Spleen (tissue), 11 donors: ENCODE measurements around the gene TROAP. TPM values are rescaled to one million over a fixed set of nuclear protein-coding genes. Genes with fewer than 3 reads are reported as not detected.
"Not testable (repeated sequence)": the region's sequence is repeated elsewhere in the genome, so short reads cannot be mapped to it uniquely, and the experiment has no call there.

ENCODE experiments used
- DNase-seq: peaks from one replicate; pipeline ENCODE4 v3.0.0-alpha.2; 2020
- H3K27ac ChIP-seq, 8 donors: fragments of 200-600 bp; sonication (generic) in 7 of 8; 1 replicate in 4 of 8; 2 replicates in 4 of 8; pipeline versions ENCODE4 v1.5.0 to v1.8.0; 2016 to 2021; ENCODE audit warnings: inconsistent platforms in 4 of 8, mild to moderate bottlenecking in 4 of 8, moderate library complexity in 1 of 8
- H3K27me3 ChIP-seq, 7 donors: fragments of 200-600 bp; sonication (generic) in 6 of 7; replicated peaks in 1 of 7; 1 replicate in 4 of 7; 2 replicates in 3 of 7; pipeline versions ENCODE4 v1.5.0 to v1.8.0; 2016 to 2021; ENCODE audit warnings: inconsistent platforms in 3 of 7, mild to moderate bottlenecking in 1 of 7
- H3K36me3 ChIP-seq, 6 donors: fragments of 200-600 bp; sonication (generic) in 5 of 6; 1 replicate in 4 of 6; 2 replicates in 2 of 6; pipeline versions ENCODE4 v1.5.0 to v1.8.0; 2016 to 2021; ENCODE audit warnings: inconsistent platforms in 2 of 6
- H3K4me1 ChIP-seq, 6 donors: fragments of 200-600 bp; sonication (generic) in 5 of 6; 1 replicate in 3 of 6; 2 replicates in 3 of 6; pipeline versions ENCODE4 v1.5.0 to v1.8.0; 2016 to 2021; ENCODE audit warnings: inconsistent platforms in 3 of 6
- H3K4me3 ChIP-seq, 8 donors: fragments of 200-600 bp; sonication (generic) in 7 of 8; 1 replicate in 4 of 8; 2 replicates in 4 of 8; pipeline versions ENCODE4 v1.5.0 to v1.8.0; 2016 to 2021; ENCODE audit warnings: inconsistent platforms in 4 of 8, mild to moderate bottlenecking in 4 of 8, moderate library complexity in 2 of 8
- H3K9me3 ChIP-seq, 8 donors: fragments of 200-600 bp; sonication (generic) in 7 of 8; 1 replicate in 4 of 8; 2 replicates in 4 of 8; pipeline versions ENCODE4 v1.5.0 to v1.8.0; 2016 to 2021; ENCODE audit warnings: inconsistent platforms in 4 of 8
- POLR2A ChIP-seq, 3 donors: fragments of 450-650 bp; IDR thresholded peaks; one replicate each; pipeline ENCODE4 v1.5.1; 2017; ENCODE audit warnings: antibody characterized with exemption in 3 of 3, mild to moderate bottlenecking in 1 of 3
- POLR2AphosphoS5 ChIP-seq, 3 donors: sonication (generic); formaldehyde crosslinking; IDR thresholded peaks; one replicate each; pipeline ENCODE4 v1.5.1; 2017; ENCODE audit warnings: antibody characterized with exemption in 3 of 3
- whole genome bisulfite sequencing, 5 donors: extraction: QIAGEN DNeasy Blood & Tissue Kit in 3 of 5; methylation state at CpG; one replicate each; pipeline versions ENCODE4 v1.1.5 to v1.1.7; 2013 to 2018; 5-methylcytosine and 5-hydroxymethylcytosine counted together
- intact Hi-C: fragments of 100-400 bp; cut with DNase I; formaldehyde crosslinking; loops from one replicate; pipeline ENCODE4 v1.15.0; 2023; ENCODE audit warnings: low total_unique reads
- polyA plus RNA-seq, 3 donors: library from polyadenylated mRNA; stranded (reverse); fragments of 200-250 nt; gene quantifications; one replicate each; pipeline ENCODE4 v1.2.1, GENCODE V29; 2013
- total RNA-seq, 7 donors: library from RNA; depleted of rRNA in 3 of 7; stranded (reverse); fragments of >200 nt in 3 of 7; fragmentation: NEBNext Ultra II Directional in 4 of 7; extraction: Animal tissue kit (Norgen Biotek cat#: 25700) in 4 of 7; gene quantifications; one replicate each; pipeline versions ENCODE4 v1.1.0 to v1.2.1, GENCODE V29; 2016 to 2021
- TF ChIP-seq, protein P1 (sequence below), 11 experiments: fragments of 200-600 bp in 7 of 11; fragments of 450-650 bp in 4 of 11; sonication (generic) in 4 of 11; IDR thresholded peaks in 8 of 11; conservative IDR thresholded peaks in 3 of 11; 1 replicate in 7 of 11; 2 replicates in 4 of 11; pipeline versions ENCODE4 v1.4.0 to v1.8.0; 2016 to 2021; ENCODE audit warnings: antibody characterized with exemption in 11 of 11, inconsistent platforms in 4 of 11, mild to moderate bottlenecking in 1 of 11
- donor health status: healthy with polysubstance abuse.
- donor health status: DM: no; HTN: no; CAD: no; lungs with moderate emphysema.
- donor health status: DM: no; HTN: no; CAD: no.
- donor health status: Bipolar disorder and iron deficiency.
- donor health status: healthy.
- donor health status: DM: no; HTN: no; CAD: no.
- donor health status: DM: yes; HTN: yes; CAD: no.

TROAP gene
- total and polyA plus RNA-seq, 10 donors, result 2.5 to 11.9 (median 4.4) TPM

DNA sequence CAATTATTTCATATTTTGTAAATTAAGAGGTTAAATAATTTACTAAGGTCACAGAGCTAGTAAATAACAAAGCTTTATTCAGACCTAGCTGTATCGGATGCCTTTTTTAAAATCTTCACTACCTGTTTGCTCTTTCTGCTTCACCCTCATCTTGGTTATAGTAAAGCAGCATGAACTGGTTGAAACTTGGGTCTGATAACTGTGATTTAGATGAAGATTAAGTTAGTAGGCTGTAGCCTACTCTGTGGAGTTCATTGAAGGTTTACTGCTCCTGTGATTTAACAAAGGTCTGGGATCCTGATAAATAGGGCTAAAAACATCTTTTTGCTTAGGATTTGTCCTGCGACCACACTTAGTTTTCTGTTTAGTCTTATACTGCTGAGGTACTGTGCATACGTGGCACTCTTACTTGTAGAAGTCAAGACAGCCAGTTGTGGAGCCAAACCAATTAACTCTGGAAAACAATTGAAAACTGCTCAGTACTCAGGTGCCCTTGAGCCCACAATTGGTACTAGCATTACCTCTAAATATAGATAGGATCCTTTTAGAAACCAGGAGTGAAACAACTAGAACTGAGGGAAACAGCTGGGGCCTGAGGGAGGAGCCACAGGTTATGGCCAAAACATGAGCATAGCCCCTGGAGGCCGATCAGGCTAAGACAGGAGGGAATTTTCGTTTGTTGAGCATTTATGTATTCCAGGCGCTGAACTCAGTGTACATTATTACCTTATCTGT, 46.5 kb downstream of the TROAP start:
- intact Hi-C loops, result no loop called here
- H3K9me3 ChIP-seq, result no peaks in the 10 kb centered on the region
- TF ChIP-seq POLR2A (IDR thresholded peaks at IDR 0.05), result no peak
- TF ChIP-seq, protein P1, sequence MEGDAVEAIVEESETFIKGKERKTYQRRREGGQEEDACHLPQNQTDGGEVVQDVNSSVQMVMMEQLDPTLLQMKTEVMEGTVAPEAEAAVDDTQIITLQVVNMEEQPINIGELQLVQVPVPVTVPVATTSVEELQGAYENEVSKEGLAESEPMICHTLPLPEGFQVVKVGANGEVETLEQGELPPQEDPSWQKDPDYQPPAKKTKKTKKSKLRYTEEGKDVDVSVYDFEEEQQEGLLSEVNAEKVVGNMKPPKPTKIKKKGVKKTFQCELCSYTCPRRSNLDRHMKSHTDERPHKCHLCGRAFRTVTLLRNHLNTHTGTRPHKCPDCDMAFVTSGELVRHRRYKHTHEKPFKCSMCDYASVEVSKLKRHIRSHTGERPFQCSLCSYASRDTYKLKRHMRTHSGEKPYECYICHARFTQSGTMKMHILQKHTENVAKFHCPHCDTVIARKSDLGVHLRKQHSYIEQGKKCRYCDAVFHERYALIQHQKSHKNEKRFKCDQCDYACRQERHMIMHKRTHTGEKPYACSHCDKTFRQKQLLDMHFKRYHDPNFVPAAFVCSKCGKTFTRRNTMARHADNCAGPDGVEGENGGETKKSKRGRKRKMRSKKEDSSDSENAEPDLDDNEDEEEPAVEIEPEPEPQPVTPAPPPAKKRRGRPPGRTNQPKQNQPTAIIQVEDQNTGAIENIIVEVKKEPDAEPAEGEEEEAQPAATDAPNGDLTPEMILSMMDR (IDR thresholded peaks at IDR 0.05 in 8 of 11, conservative IDR thresholded peaks at IDR 0.05 in 3 of 11), result peak in 7 of 11 experiments; percentile 18 to 52 (median 42)
- no peaks in the 10 kb centered on the region for H3K27me3 ChIP-seq
- H3K27ac ChIP-seq, result peak overlapping the region in 7 of 8 donors; percentile 4 to 96 (median 93)
- 32 to 51% (median 46%) methylated on average over 6 of the region's 6 CpGs for WGBS, 5 donors
- H3K36me3 ChIP-seq, result peaks cover 0 to 9% (median 0%) of the 10 kb centered on the region in 6 donors
- DNase-seq, result no peak
- peak overlapping the region in 2 of 8 donors; percentile 13 to 73 for H3K4me3 ChIP-seq
- H3K4me1 ChIP-seq, result peaks cover 13 to 50% (median 41%) of the 10 kb centered on the region in 6 donors

DNA sequence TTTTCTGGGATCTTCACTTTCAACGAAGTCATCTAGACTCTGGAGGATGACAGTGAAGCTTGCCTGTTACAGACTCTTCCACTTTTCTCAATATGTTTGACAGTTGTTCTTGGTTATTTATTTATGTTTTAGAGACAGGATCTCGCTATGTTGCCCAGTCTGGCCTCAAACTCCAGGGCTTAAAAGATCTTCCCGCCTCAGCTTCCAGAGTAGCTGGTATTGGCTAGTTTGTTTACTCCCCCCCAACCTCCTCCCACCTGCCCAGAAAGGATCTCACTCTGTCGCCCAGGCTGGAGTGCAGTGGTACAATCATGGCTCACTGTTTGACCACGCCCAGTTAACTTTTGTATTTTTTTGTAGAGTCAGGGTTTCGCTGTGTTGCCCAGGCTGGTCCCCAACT, 47.5 kb downstream of the TROAP start:
- no peaks in the 10 kb centered on the region for H3K27me3 ChIP-seq
- intact Hi-C loops, result no loop called here
- WGBS, 5 donors, result 92 to 96% (median 94%) methylated on average over 6 of the region's 6 CpGs
- no peak for DNase-seq
- H3K9me3 ChIP-seq, result no peaks in the 10 kb centered on the region
- peaks cover 0 to 9% (median 0%) of the 10 kb centered on the region in 6 donors for H3K36me3 ChIP-seq
- no peak overlapping the region for H3K4me3 ChIP-seq
- H3K4me1 ChIP-seq, result peaks cover 13 to 42% (median 37%) of the 10 kb centered on the region in 6 donors
- H3K27ac ChIP-seq, result peak overlapping the region in 5 of 8 donors; percentile 1 to 96 (median 93)
- TF ChIP-seq, protein P1 (IDR thresholded peaks at IDR 0.05 in 8 of 11, conservative IDR thresholded peaks at IDR 0.05 in 3 of 11), result no peak
- TF ChIP-seq POLR2A (IDR thresholded peaks at IDR 0.05), result no peak
- TF ChIP-seq POLR2AphosphoS5 (IDR thresholded peaks at IDR 0.05), result no peak

DNA sequence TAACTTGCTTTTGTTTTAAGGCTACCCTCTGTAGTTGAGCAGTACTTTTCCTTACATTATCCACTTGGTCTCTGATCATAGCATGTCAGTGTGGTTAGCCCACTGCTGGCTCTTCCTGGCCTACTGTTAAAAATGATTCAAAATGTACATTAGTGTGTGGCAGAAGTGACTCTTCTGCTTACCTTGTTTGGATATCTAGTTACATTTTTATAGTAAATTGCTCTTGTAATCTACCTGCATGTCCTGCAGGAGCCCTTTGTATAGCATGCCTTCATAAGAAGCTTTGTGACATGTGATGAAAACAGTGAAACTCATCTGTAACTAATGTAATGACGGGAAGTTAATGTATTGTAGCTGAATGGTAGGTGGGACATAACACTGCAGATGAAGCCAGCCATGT, 52.4 kb downstream of the TROAP start:
- peaks cover 0 to 5% (median 0%) of the 10 kb centered on the region in 6 donors for H3K4me1 ChIP-seq
- DNase-seq, result no peak
- H3K9me3 ChIP-seq, result no peaks in the 10 kb centered on the region
- TF ChIP-seq POLR2A (IDR thresholded peaks at IDR 0.05) (no peak), POLR2AphosphoS5 (IDR thresholded peaks at IDR 0.05) (no peak)
- TF ChIP-seq, protein P1 (IDR thresholded peaks at IDR 0.05 in 8 of 11, conservative IDR thresholded peaks at IDR 0.05 in 3 of 11), result no peak
- intact Hi-C loops, result no loop called here
- H3K4me3 ChIP-seq, result no peak overlapping the region
- no peak overlapping the region for H3K27ac ChIP-seq
- WGBS, 5 donors, result 89 to 97% (median 94%) methylated on average over 1 of the region's 1 CpG
- no peaks in the 10 kb centered on the region for H3K27me3 ChIP-seq
- H3K36me3 ChIP-seq, result peaks cover 0 to 9% (median 0%) of the 10 kb centered on the region in 6 donors

DNA sequence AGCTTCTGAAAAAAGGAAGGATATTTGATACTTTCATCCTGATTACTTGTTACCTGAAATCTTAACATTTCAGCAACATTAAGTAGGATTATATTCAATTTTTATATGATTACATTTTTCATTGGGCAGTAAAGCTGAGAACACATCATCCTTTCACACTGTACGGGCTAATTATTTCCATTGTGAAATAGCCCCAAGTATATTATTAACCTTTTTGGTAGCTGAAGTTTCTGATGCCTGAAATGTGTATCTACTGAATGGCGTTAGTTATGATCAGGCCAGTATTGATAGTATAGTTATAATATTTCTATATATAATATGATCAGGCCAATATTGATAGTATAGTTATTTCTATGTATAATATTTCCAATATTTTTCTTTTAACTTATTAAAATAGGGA, 54.3 kb downstream of the TROAP start:
- H3K4me1 ChIP-seq, result no peaks in the 10 kb centered on the region
- DNase-seq, result no peak
- intact Hi-C loops, result no loop called here
- TF ChIP-seq POLR2A (IDR thresholded peaks at IDR 0.05), result no peak
- TF ChIP-seq, protein P1 (IDR thresholded peaks at IDR 0.05 in 8 of 11, conservative IDR thresholded peaks at IDR 0.05 in 3 of 11), result no peak
- no peak for TF ChIP-seq POLR2AphosphoS5 (IDR thresholded peaks at IDR 0.05)
- H3K9me3 ChIP-seq, result no peaks in the 10 kb centered on the region
- H3K27me3 ChIP-seq, result no peaks in the 10 kb centered on the region
- 84 to 97% (median 90%) methylated on average over 2 of the region's 2 CpGs for WGBS, 5 donors
- H3K36me3 ChIP-seq, result peaks cover 0 to 9% (median 0%) of the 10 kb centered on the region in 6 donors
- no peak overlapping the region for H3K4me3 ChIP-seq
- no peak overlapping the region for H3K27ac ChIP-seq

DNA sequence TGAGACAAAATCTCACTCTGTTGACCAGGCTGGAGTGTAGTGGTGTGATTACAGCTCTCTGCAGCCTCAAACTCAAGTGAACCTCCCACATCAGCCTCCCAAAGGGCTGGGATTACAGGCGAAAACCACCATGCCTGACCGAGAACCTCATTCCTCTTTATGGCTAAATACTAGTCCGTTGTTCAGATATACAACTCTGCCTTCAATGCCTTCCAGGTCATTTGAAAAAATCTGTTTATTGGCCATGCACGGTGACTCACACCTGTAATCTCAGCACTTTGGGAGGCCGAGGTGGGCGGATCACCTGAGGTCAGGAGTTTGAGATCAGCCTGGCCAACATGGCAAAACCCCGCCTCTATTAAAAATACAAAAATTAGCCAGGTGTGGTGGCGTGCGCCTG, 57.1 kb downstream of the TROAP start:
- WGBS, 5 donors, result 88 to 99% (median 95%) methylated on average over 9 of the region's 9 CpGs
- DNase-seq, intact Hi-C loops: not testable (repeated sequence)

More for the DNA sequence above, 57.1 kb downstream of the TROAP start:
- not testable (repeated sequence) for H3K4me1 ChIP-seq, H3K27me3 ChIP-seq, H3K36me3 ChIP-seq, H3K4me3 ChIP-seq, H3K9me3 ChIP-seq, H3K27ac ChIP-seq
